GM13977 (cell line): Measurements from ENCODE around the gene LDLRAP1.

Experiments
- DNase-seq: peaks from one replicate; pipeline ENCODE4 v3.0.0; 2012; ENCODE audit warnings: low spot score
- in situ Hi-C: fragments of 300-500 bp; cut with MboI; formaldehyde crosslinking; loops from one replicate; pipeline ENCODE4 v1.12.0; 2022; ENCODE audit warnings: low sequenced_read_pairs, low pct_unique_long_range_greater_than_20kb, mixed read lengths, inconsistent platforms; ENCODE audit not compliant: unreplicated experiment
- TF ChIP-seq, protein P1 (sequence below): IDR thresholded peaks from 2 replicates; pipeline ENCODE4 v1.5.1; 2012; ENCODE audit warnings: mild to moderate bottlenecking, control low read depth; ENCODE audit not compliant: insufficient read depth; ENCODE audit errors: extremely low read depth, missing control alignments

Gene LDLRAP1

DNA sequence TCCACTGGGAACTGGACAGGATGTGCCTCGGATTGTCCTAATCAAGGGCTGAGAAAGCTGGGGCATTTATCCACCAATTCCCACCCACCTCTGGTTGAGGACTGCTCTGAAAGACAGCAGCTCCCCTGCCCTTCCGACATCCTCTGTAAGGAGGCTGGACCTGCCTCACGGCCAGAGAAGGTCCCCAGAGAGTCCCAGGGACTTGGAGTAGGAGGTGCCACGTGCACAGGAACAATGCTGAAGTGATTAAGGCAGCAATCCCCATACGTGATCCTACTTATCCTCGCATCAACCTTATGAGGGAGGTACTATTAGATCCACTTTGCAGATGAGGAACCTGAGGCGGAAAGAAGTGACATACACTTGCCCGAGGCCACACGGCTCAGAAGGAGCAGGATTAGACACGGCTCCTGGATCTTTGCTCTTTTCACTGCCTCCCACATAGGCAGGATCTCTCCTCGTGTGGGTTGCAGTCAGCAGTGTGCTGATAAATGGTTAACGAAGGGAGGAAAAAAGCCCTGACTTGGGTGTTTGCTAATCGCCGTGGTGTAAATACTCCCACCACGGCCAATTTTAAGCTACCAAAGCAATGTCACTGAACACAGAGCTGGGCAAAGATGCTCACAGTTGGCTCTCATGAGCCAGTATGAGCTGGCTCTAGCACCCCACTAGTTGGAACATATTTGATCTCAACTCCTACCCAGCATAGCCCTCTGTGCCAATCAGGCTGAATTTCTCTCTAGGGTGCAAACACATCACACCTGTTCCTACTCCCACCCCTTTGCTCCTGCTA is 18.6 kb upstream of the LDLRAP1 start:
- TF ChIP-seq, protein P1, sequence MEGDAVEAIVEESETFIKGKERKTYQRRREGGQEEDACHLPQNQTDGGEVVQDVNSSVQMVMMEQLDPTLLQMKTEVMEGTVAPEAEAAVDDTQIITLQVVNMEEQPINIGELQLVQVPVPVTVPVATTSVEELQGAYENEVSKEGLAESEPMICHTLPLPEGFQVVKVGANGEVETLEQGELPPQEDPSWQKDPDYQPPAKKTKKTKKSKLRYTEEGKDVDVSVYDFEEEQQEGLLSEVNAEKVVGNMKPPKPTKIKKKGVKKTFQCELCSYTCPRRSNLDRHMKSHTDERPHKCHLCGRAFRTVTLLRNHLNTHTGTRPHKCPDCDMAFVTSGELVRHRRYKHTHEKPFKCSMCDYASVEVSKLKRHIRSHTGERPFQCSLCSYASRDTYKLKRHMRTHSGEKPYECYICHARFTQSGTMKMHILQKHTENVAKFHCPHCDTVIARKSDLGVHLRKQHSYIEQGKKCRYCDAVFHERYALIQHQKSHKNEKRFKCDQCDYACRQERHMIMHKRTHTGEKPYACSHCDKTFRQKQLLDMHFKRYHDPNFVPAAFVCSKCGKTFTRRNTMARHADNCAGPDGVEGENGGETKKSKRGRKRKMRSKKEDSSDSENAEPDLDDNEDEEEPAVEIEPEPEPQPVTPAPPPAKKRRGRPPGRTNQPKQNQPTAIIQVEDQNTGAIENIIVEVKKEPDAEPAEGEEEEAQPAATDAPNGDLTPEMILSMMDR, result no peak
- DNase-seq, result no peak
- in situ Hi-C loops, result no loop called here

DNA sequence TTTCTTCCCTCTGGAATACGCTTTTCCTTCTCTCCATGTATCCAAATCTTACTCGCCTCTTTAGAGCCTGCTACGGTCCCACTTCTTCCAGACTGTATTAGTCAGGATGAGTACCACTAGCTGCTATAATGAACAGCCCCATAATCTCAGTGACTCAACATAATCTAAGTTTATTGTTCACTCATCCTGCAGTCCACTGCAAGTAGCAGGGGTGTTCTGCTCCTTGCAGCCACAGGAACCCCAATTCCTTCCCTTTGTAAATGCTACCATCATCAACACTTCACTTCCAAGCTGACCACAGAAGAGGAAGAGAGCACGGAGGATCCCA is 18.1 kb upstream of the LDLRAP1 start:
- in situ Hi-C loops, result no loop called here
- TF ChIP-seq, protein P1, result no peak
- DNase-seq, result no peak

DNA sequence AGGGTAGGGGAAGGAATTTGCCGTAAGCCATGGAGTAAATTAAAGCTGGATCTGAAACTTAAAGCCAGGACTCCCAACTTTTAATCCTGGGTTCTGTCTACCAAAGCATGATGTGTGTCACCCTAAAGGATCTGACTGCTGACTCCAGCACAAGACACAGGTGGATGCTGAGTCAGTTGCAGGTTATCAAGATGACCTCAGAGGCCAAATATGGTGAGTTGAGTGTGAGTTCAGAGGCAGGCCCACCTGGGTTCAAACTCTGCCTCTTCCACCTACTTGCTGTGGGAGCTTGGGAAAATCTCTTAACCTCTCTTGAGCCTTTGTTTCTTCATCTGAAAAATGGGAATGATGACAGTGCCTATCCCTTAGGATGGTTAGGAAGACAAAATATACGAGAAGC is 16.7 kb upstream of the LDLRAP1 start:
- no peak for DNase-seq
- in situ Hi-C loops, result no loop called here
- TF ChIP-seq, protein P1, result no peak

DNA sequence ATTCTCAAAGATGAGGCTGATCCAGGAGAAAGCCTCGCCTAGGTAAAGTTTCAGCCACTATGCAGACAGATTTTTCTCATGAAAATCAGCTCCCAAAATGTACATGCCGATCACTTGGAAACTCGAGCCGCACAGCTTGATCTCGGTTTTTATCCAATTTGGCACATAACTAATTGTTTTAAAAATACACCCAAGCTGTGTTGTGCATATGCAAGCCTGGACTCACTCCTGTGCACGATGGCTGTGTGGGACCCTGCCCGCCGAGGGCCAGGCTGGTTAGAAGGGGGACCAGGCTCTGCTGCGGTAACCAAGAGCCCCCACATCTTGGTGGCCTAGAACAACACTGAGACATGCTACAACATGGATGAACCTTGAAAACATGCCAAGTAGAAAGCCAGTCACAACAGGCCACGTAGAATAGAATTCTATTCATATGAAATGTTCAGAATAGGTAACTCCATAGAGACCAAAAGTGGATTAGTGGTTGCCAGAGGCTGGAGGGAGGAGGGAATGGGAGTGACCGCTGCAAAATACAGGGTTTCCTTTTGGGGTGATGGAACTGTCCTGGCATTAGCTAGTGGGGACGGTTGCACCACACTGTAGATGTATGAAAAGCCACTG is 16.1 kb upstream of the LDLRAP1 start:
- in situ Hi-C loops, result no loop called here
- DNase-seq, result no peak
- TF ChIP-seq, protein P1, result no peak

DNA sequence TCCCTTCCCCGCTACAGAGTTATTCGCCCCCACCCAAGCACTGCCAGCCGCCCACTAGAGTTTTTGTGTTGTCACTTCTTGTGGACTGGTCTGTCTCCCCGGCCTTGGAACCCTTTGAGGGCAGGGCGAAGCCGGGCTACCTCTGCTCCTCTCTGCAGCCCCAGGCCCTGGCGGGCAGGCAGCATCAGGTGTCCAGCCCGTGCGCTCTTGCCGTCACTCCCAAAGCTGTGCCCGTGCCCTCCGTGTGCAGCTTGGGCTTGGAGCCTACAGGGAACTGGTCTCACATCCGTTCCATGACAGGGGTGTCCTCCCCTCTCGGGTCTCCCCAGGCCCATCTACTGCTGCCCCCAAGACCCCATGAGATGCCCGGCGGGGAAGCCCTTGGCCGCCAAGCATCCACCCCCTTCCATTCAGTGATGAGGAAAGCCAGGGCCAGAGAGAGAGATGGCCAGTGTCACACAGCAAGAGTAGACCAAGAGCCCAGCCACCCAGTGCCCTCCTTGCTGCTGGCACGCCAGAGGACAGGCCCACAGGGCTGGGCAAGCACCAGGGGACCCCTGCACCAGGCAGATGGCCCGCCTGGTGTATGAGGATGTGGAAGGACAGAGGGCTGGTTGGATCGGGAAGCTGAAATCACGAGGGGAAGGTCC is 15.3 kb upstream of the LDLRAP1 start:
- DNase-seq, result no peak
- in situ Hi-C loops, result no loop called here
- TF ChIP-seq, protein P1, result no peak

DNA sequence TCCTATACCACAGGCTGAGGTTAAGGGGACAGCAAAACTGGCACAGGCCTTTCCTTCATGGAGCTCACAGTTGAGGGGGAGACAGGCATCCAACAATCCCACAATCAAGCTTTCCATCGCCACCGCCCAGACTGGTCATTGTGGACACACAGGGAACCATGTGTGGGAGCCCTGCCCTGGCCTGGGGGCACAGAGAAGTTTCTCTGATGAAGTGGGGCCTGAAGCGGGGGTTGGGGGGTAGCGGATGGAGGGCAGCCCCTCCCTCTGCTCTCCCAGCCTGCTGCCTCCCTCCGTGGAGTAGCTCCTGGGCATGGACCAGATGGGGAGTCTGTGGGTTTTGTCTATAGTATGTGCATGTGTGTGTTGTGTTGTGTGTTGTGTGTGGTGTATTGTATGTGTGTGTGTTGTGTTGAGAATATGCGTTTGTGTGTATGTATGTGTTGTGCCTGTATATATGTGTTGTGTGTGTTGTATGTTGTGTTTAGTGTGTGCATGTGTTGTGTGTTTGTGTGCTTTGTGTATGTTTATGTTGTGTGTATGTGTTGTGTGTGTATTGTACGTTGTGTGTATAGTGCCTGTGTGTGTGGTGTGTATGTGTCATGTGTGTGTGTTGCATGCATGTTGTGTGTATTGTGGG is 14.4 kb upstream of the LDLRAP1 start:
- TF ChIP-seq, protein P1, result no peak
- DNase-seq, result no peak
- in situ Hi-C loops, result no loop called here
